ENCODE measurements around the gene PCSK2.

Gene PCSK2

GRCh38 chr20:17445543-17445942 lies 218.7 kb downstream of the PCSK2 start:
- no peak for TF ChIP-seq CTCF (IDR thresholded peaks at IDR 0.05; ENCODE audit: insufficient read depth, low read length, poor library complexity, severe bottlenecking)
- peaks cover 1% of the 10 kb centered on the region for H3K27me3 ChIP-seq (replicated peaks; ENCODE audit: control insufficient read depth, insufficient read depth, low read length)
- H3K36me3 ChIP-seq (ENCODE audit: control insufficient read depth, insufficient read depth, low read length) = no peaks in the 10 kb centered on the region
- no peak overlapping the region for H3K4me3 ChIP-seq (replicated peaks; ENCODE audit: low read depth, low read length)
- DNase-seq (ENCODE audit: extremely low read depth, insufficient read length) = no peak

DNA sequence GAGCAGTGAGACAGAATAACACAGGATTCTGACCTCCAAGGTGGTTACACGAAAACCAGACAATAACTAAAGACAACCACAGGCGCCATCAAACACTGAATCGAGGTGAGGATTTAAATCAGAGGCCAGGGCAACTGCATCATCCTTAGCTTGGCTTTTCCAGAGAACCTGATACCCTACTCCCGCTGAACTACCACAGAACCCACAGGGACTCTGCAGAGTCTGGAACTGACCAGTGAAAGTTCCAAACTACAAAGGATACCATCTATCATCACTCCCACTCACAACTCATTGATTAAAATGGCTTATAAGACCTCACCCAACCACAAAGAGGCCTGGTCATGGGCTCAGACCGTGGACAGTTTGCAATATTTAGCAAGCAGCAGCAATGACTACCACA lies 219.3 kb downstream of the PCSK2 start:
- no peak for DNase-seq (ENCODE audit: extremely low read depth, insufficient read length)
- Histone ChIP-seq H3K36me3 (ENCODE audit: control insufficient read depth, insufficient read depth, low read length) (no peaks in the 10 kb centered on the region), H3K4me3 (replicated peaks; ENCODE audit: low read depth, low read length) (no peak overlapping the region), H3K27me3 (replicated peaks; ENCODE audit: control insufficient read depth, insufficient read depth, low read length) (peaks cover 1% of the 10 kb centered on the region)
- TF ChIP-seq CTCF (IDR thresholded peaks at IDR 0.05; ENCODE audit: insufficient read depth, low read length, poor library complexity, severe bottlenecking) = no peak

DNA sequence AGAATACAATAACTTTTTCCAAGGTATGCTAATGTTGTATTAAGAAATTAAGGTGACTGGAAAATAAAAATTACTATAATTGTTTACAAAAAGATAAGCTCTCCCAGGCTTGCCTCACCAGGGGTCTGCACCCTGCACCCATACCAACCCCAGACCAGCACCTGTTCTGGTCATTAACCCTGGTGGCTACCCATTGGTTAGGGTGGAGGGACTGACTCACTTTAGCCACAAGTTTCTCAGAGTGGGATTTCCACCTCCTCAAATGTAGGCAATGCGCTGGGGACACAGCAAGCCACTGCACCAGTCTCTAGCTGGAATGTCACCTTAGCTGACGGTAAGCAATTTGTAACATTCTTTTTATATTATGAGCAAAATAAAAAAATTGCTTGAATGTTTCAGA lies 221.2 kb downstream of the PCSK2 start:
- H3K36me3 ChIP-seq (ENCODE audit: control insufficient read depth, insufficient read depth, low read length) = no peaks in the 10 kb centered on the region

GRCh38 chr20:17449031-17449430 lies 222.2 kb downstream of the PCSK2 start:
- Histone ChIP-seq H3K4me3 (replicated peaks; ENCODE audit: low read depth, low read length) (no peak overlapping the region), H3K36me3 (ENCODE audit: control insufficient read depth, insufficient read depth, low read length) (no peaks in the 10 kb centered on the region), H3K27me3 (replicated peaks; ENCODE audit: control insufficient read depth, insufficient read depth, low read length) (peaks cover 1% of the 10 kb centered on the region)
- no peak for TF ChIP-seq CTCF (IDR thresholded peaks at IDR 0.05; ENCODE audit: insufficient read depth, low read length, poor library complexity, severe bottlenecking)
- DNase-seq (ENCODE audit: extremely low read depth, insufficient read length) = no peak

More for the DNA sequence above, 221.2 kb downstream of the PCSK2 start:
- no peak overlapping the region for H3K4me3 ChIP-seq (replicated peaks; ENCODE audit: low read depth, low read length)
- H3K27me3 ChIP-seq (replicated peaks; ENCODE audit: control insufficient read depth, insufficient read depth, low read length) = peaks cover 1% of the 10 kb centered on the region
- TF ChIP-seq CTCF (IDR thresholded peaks at IDR 0.05; ENCODE audit: insufficient read depth, low read length, poor library complexity, severe bottlenecking) = no peak
- DNase-seq (ENCODE audit: extremely low read depth, insufficient read length) = no peak

DNA sequence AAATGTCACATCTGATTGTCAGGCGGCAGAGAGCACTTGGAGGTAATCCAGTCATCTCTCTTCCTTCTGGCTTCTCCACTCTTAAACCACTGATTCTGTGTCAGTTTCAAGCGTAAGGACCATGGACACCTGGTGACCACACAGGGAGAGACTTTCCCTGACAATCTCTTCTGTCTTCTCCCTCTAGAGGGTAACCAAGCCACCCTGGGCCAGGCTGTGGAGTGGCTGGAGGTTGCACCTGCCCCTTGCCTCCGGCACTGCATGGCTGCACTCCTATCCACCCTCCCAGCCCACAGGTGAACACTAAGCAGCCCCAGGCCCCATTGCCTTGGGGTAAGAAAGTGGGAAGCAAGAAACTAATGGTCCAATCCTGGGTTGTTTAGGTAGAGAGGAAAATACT lies 225.6 kb downstream of the PCSK2 start:
- Histone ChIP-seq H3K4me3 (replicated peaks; ENCODE audit: low read depth, low read length) (no peak overlapping the region), H3K27me3 (replicated peaks; ENCODE audit: control insufficient read depth, insufficient read depth, low read length) (no peaks in the 10 kb centered on the region; the same call in 1 of the 2 replicates), H3K36me3 (ENCODE audit: control insufficient read depth, insufficient read depth, low read length) (no peaks in the 10 kb centered on the region)
- no peak for TF ChIP-seq CTCF (IDR thresholded peaks at IDR 0.05; ENCODE audit: insufficient read depth, low read length, poor library complexity, severe bottlenecking)
- DNase-seq (ENCODE audit: extremely low read depth, insufficient read length) = no peak

GRCh38 chr20:17453592-17453991 lies 226.8 kb downstream of the PCSK2 start:
- no peak for DNase-seq (ENCODE audit: extremely low read depth, insufficient read length)
- Histone ChIP-seq H3K36me3 (ENCODE audit: control insufficient read depth, insufficient read depth, low read length) (no peaks in the 10 kb centered on the region), H3K4me3 (replicated peaks; ENCODE audit: low read depth, low read length) (no peak overlapping the region), H3K27me3 (replicated peaks; ENCODE audit: control insufficient read depth, insufficient read depth, low read length) (no peaks in the 10 kb centered on the region; the same call in 1 of the 2 replicates)
- no peak for TF ChIP-seq CTCF (IDR thresholded peaks at IDR 0.05; ENCODE audit: insufficient read depth, low read length, poor library complexity, severe bottlenecking)
